Lower leg skin (tissue), 3 donors: ENCODE measurements around the gene HDAC4.

Experiments used
- CTCF ChIP-seq, 3 donors: fragments of 450-650 bp; IDR thresholded peaks; one replicate each; pipeline ENCODE4 v1.5.1; 2016; ENCODE audit warnings: antibody characterized with exemption in 3 of 3, mild to moderate bottlenecking in 3 of 3, moderate library complexity in 2 of 3
- POLR2A ChIP-seq, 2 donors: fragments of 450-650 bp; IDR thresholded peaks; one replicate each; pipeline ENCODE4 v1.6.1; 2016 to 2017; ENCODE audit warnings: antibody characterized with exemption in 2 of 2, mild to moderate bottlenecking in 1 of 2, moderate library complexity in 1 of 2

GRCh38 chr2:239351687-239352086, 49.1 kb downstream of the HDAC4 start:
- TF ChIP-seq CTCF (IDR thresholded peaks at IDR 0.05) (no peak), POLR2A (IDR thresholded peaks at IDR 0.05) (no peak)
